Keratinocyte (primary cell): ENCODE measurements around the gene SUGT1.

Experiments used
- CTCF ChIP-seq, 3 experiments: IDR thresholded peaks in 1 of 3; conservative IDR thresholded peaks in 1 of 3; optimal IDR thresholded peaks in 1 of 3; 2 replicates in 2 of 3; 3 replicates in 1 of 3; pipeline versions ENCODE3 to v1.5.1; 2011; ENCODE audit warnings: low read length in 3 of 3, mild to moderate bottlenecking in 3 of 3, moderate library complexity in 2 of 3, control low read depth in 1 of 3, inconsistent platforms in 1 of 3; ENCODE audit not compliant: insufficient read depth in 2 of 3; ENCODE audit errors: extremely low read depth in 1 of 3
- EZH2 ChIP-seq: IDR thresholded peaks from one replicate; pipeline ENCODE4 v1.6.1; 2012; ENCODE audit warnings: inconsistent platforms, mild to moderate bottlenecking, low read length, moderate library complexity

- no peak for TF ChIP-seq CTCF (optimal IDR thresholded peaks at IDR 0.05 in 1 of 3, IDR thresholded peaks at IDR 0.05 in 1 of 3, conservative IDR thresholded peaks at IDR 0.05 in 1 of 3; ENCODE audit: extremely low read depth in 1 of 3, insufficient read depth in 2 of 3, low read length in 3 of 3)
- no peak for TF ChIP-seq EZH2
Observed at GRCh38 chr13:52703482-52703881, 50.8 kb downstream of the SUGT1 start.
